ENCODE data around the gene CTXND1. TPM values are rescaled to one million over a fixed set of nuclear protein-coding genes. Genes with fewer than 3 reads are reported as not detected.
A peak's percentile ranks its signal among the peaks of the same experiment; 100 is the strongest.

CTXND1 gene
- total and polyA plus RNA-seq, 2 of the 13 experiments (the other 11 are each of a cell fraction or from before 2014, with no cell fraction given) = 1.2 to 2.1 TPM

DNA sequence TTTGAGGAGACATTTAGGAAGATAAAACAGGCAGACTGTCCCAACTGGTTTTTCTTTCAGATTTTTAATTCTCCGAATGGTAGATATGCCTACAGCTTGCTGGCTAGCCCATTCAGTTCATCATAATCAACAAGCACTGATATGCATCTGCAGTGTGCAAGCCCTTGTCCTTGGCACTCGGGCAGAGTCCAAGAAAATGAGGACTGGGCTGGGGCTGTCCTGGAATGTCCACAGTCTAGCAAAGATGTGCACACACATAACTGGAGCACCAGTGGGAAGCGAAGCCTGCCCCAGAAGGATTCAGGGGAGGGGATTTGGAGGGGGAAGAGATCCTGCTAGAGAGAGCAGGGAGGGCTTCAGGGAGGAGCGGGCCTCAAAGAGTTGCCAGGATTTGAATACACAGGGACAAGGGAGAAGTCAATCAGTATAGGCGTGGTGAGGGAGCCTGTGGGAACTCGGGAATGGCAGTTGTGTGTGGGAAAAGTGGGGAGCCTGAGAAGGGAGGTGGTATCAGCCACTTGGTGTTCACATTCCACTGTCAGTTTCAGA is 90.5 kb downstream of the CTXND1 start:
- ATAC-seq = peak; percentile 28
- BruUV-seq (replicated peaks) = no TSS peak
- no peak overlapping the region; the same call in 1 of the 2 replicates for H3K9ac ChIP-seq (ENCODE audit: insufficient read depth, low read depth, low read length)
- no peaks in the 10 kb centered on the region for H4K20me1 ChIP-seq (ENCODE audit: insufficient read depth, low read length)
- no peaks in the 10 kb centered on the region for H3K79me2 ChIP-seq (ENCODE audit: insufficient read depth, low read length)
- no peak for DNase-seq (ENCODE audit: low spot score)
- peaks cover 13 to 24% of the 10 kb centered on the region in 2 experiments for H3K36me3 ChIP-seq (replicated peaks in 1 of 2; ENCODE audit: control insufficient read depth in 1 of 2, insufficient read depth in 2 of 2, low read length in 2 of 2)
- CTCF ChIA-PET (ENCODE audit: low intra/inter-chr PET ratio, low total read pairs) = no interaction called here
- POLR2A ChIA-PET = interaction anchor here (1.2 to 3.5 kb wide), 5 partner anchors 8 to 102 kb away, joined by 4 to 28 read pairs (median 8); partner anchors contain the start of genes FAH and ZFAND6
- intact Hi-C loops (cut with micrococcal nuclease; ENCODE audit: unreplicated experiment) = no loop called here
- peak overlapping the region; percentile 31 for H3K4me2 ChIP-seq (ENCODE audit: low read depth, low read length)
- peak overlapping the region; percentile 77 for H3K27ac ChIP-seq (ENCODE audit: extremely low read length, insufficient read depth, low read length)
- FAIRE-seq = no peak
- no peaks in the 10 kb centered on the region for H3K27me3 ChIP-seq (ENCODE audit: control insufficient read depth in 1 of 2, insufficient read depth in 2 of 2, low read length in 2 of 2)
- H3K9me3 ChIP-seq (ENCODE audit: low read length) = no peaks in the 10 kb centered on the region
- H2AFZ ChIP-seq (ENCODE audit: low read length) = no peak overlapping the region
- peaks cover 72% of the 10 kb centered on the region for H3K4me1 ChIP-seq (ENCODE audit: insufficient read depth, low read length)
- in situ Hi-C loops (cut with HindIII; ENCODE audit: extremely low pct_ligation_motif_present, low pct_unique_long_range_greater_than_20kb) = loop anchor here (25.0 kb wide), 1 partner anchor 274 kb away; the partner anchor contains the start of gene MTHFS
- peak overlapping the region in 1 of 3 experiments; percentile 15; a peak in 2 of 6 replicates for H3K4me3 ChIP-seq (replicated peaks in 1 of 3; ENCODE audit: insufficient read depth in 1 of 3, low read depth in 2 of 3, low read length in 3 of 3)
- WGBS (ENCODE audit: low lambda C conversion rate) = 74% methylated on average over 6 of the region's 6 CpGs
- no peak for TF ChIP-seq KMT2A (CRISPR knock-in tag; IDR thresholded peaks at IDR 0.05)
- no peak for TF ChIP-seq ZSCAN21 (CRISPR knock-in tag; IDR thresholded peaks at IDR 0.05; ENCODE audit: borderline replicate concordance)
- TF ChIP-seq HBP1 (CRISPR knock-in tag; IDR thresholded peaks at IDR 0.05; ENCODE audit: low read depth) = no peak
- 0 out of 4 replicates have a peak, but pooled peaks of 1 of the 2 experiments have one; percentile 21 for TF ChIP-seq EP300 (IDR thresholded peaks at IDR 0.05; ENCODE audit: low read depth in 2 of 2, low read length in 2 of 2)
- no peak for TF ChIP-seq EP300 (CRISPR knock-in tag; IDR thresholded peaks at IDR 0.05; ENCODE audit: borderline replicate concordance)
- TF ChIP-seq MIER2 (CRISPR knock-in tag; IDR thresholded peaks at IDR 0.05) = no peak
- TF ChIP-seq KDM6A (CRISPR knock-in tag; IDR thresholded peaks at IDR 0.05; ENCODE audit: low read depth) = no peak
- peak; percentile 84 for TF ChIP-seq TEAD3 (CRISPR knock-in tag; optimal IDR thresholded peaks at IDR 0.05; ENCODE audit: borderline replicate concordance)
- TF ChIP-seq ZBTB43 (CRISPR knock-in tag; conservative IDR thresholded peaks at IDR 0.05) = peak; percentile 36; the same call in 1 of the 2 replicates
- TF ChIP-seq, protein P1, sequence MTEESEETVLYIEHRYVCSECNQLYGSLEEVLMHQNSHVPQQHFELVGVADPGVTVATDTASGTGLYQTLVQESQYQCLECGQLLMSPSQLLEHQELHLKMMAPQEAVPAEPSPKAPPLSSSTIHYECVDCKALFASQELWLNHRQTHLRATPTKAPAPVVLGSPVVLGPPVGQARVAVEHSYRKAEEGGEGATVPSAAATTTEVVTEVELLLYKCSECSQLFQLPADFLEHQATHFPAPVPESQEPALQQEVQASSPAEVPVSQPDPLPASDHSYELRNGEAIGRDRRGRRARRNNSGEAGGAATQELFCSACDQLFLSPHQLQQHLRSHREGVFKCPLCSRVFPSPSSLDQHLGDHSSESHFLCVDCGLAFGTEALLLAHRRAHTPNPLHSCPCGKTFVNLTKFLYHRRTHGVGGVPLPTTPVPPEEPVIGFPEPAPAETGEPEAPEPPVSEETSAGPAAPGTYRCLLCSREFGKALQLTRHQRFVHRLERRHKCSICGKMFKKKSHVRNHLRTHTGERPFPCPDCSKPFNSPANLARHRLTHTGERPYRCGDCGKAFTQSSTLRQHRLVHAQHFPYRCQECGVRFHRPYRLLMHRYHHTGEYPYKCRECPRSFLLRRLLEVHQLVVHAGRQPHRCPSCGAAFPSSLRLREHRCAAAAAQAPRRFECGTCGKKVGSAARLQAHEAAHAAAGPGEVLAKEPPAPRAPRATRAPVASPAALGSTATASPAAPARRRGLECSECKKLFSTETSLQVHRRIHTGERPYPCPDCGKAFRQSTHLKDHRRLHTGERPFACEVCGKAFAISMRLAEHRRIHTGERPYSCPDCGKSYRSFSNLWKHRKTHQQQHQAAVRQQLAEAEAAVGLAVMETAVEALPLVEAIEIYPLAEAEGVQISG (CRISPR knock-in tag; IDR thresholded peaks at IDR 0.05) = no peak
- 0 out of 2 replicates have a peak, but pooled peaks have one; percentile 29 for TF ChIP-seq HDAC1 (CRISPR knock-in tag; IDR thresholded peaks at IDR 0.05)
- TF ChIP-seq RAD51 (IDR thresholded peaks at IDR 0.05; ENCODE audit: borderline replicate concordance) = no peak
- no peak for TF ChIP-seq MAZ (IDR thresholded peaks at IDR 0.05; ENCODE audit: borderline replicate concordance, low read depth, low read length)
- 0 out of 2 replicates have a peak, but pooled peaks have one; percentile 38 for TF ChIP-seq MAZ (CRISPR knock-in tag; IDR thresholded peaks at IDR 0.05; ENCODE audit: low read depth)

Data from HepG2 (cell line).